DND-41 (cell line): ENCODE results near the gene VENTX.

ENCODE experiments used
- EZH2 ChIP-seq: IDR thresholded peaks from 3 replicates; pipeline ENCODE4 v1.6.1; 2012; ENCODE audit warnings: borderline replicate concordance, low read depth, mild to moderate bottlenecking, moderate library complexity, low read length, inconsistent platforms; ENCODE audit not compliant: severe bottlenecking
- TF ChIP-seq, protein P1 (sequence below): IDR thresholded peaks from 2 replicates; pipeline ENCODE4 v1.5.1; 2012; ENCODE audit warnings: borderline replicate concordance, low read length, moderate library complexity, mild to moderate bottlenecking; ENCODE audit not compliant: poor library complexity, severe bottlenecking; ENCODE audit errors: extremely low read depth

DNA sequence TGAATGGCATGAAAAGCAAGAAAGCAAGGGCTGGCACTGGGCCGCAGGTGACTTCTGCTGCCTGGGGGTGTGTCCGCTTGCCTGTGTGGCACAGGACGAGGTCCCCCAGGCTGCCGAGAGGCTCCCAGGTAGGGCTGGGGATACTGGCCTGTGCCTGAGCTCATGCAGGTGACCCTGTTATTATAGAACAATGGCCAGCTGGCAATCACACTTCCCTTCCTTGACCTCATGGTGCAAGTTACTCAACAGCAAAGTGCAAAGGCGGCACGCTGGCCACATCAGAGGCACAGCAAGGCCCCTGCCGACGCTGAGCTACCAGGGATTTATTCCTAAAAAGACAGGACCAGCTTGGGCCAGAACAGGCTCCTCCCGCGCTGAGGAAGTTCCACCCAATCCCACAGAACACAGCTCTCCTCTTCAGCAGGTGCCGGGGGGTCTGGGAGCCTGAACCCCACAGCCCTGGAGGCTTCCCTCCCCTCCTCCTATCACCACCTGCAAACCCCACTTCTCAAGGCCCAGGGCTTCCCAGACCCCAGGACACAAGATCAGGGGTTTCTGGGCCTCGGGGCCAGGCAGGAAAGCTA lies 40.4 kb downstream of the VENTX start:
- TF ChIP-seq, protein P1, sequence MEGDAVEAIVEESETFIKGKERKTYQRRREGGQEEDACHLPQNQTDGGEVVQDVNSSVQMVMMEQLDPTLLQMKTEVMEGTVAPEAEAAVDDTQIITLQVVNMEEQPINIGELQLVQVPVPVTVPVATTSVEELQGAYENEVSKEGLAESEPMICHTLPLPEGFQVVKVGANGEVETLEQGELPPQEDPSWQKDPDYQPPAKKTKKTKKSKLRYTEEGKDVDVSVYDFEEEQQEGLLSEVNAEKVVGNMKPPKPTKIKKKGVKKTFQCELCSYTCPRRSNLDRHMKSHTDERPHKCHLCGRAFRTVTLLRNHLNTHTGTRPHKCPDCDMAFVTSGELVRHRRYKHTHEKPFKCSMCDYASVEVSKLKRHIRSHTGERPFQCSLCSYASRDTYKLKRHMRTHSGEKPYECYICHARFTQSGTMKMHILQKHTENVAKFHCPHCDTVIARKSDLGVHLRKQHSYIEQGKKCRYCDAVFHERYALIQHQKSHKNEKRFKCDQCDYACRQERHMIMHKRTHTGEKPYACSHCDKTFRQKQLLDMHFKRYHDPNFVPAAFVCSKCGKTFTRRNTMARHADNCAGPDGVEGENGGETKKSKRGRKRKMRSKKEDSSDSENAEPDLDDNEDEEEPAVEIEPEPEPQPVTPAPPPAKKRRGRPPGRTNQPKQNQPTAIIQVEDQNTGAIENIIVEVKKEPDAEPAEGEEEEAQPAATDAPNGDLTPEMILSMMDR, result no peak
- TF ChIP-seq EZH2, result no peak
